ENCODE measurements around the gene THOC1.
"Not testable (repeated sequence)": the region's sequence is repeated elsewhere in the genome, so short reads cannot be mapped to it uniquely, and the experiment has no call there.

Gene THOC1

GRCh38 chr18:295756-296490, 28.1 kb upstream of the THOC1 start:
- H3K4me3 ChIP-seq (ENCODE audit: low read depth, low read length), result no peak overlapping the region
- no peak for DNase-seq (ENCODE audit: low read depth)
- no peak for TF ChIP-seq CTCF (IDR thresholded peaks at IDR 0.05; ENCODE audit: low read depth, low read length, missing control alignments)

GRCh38 chr18:294566-294965, 26.7 kb upstream of the THOC1 start:
- TF ChIP-seq CTCF (IDR thresholded peaks at IDR 0.05; ENCODE audit: low read depth, low read length, missing control alignments), result no peak
- no peak for DNase-seq (ENCODE audit: low read depth)
- no peak overlapping the region for H3K4me3 ChIP-seq (ENCODE audit: low read depth, low read length)

GRCh38 chr18:293536-293935, 25.7 kb upstream of the THOC1 start:
- no peak overlapping the region for H3K4me3 ChIP-seq (ENCODE audit: low read depth, low read length)
- no peak for TF ChIP-seq CTCF (IDR thresholded peaks at IDR 0.05; ENCODE audit: low read depth, low read length, missing control alignments)
- no peak for DNase-seq (ENCODE audit: low read depth)

- DNase-seq (ENCODE audit: low read depth), result no peak
- no peak overlapping the region for H3K4me3 ChIP-seq (ENCODE audit: low read depth, low read length)
- TF ChIP-seq CTCF (IDR thresholded peaks at IDR 0.05; ENCODE audit: low read depth, low read length, missing control alignments), result no peak
These were observed 24.4 kb upstream of the THOC1 start for GRCh38 chr18:292271-292670.

GRCh38 chr18:289970-290369, 22.1 kb upstream of the THOC1 start:
- not testable (repeated sequence) for DNase-seq (ENCODE audit: low read depth); H3K4me3 ChIP-seq (ENCODE audit: low read depth, low read length)

GRCh38 chr18:289026-289425, 21.2 kb upstream of the THOC1 start:
- TF ChIP-seq CTCF (IDR thresholded peaks at IDR 0.05; ENCODE audit: low read depth, low read length, missing control alignments), result no peak
- no peak for DNase-seq (ENCODE audit: low read depth)
- H3K4me3 ChIP-seq (ENCODE audit: low read depth, low read length), result no peak overlapping the region

- DNase-seq (ENCODE audit: low read depth), result no peak
- no peak overlapping the region for H3K4me3 ChIP-seq (ENCODE audit: low read depth, low read length)
- peak; percentile 2 for TF ChIP-seq CTCF (IDR thresholded peaks at IDR 0.05; ENCODE audit: low read depth, low read length, missing control alignments)
These were observed 18.9 kb upstream of the THOC1 start for GRCh38 chr18:286515-287310.

Measured in GM12864 (cell line).